ENCODE measurements around the gene PCGF1. TPM values are rescaled to one million over a fixed set of nuclear protein-coding genes. Genes with fewer than 3 reads are reported as not detected.

PCGF1 gene
- total and polyA plus RNA-seq, 9 of the 15 experiments (the other 6 are each of a cell fraction or from before 2014, with no cell fraction given) = 20.3 to 45.7 (median 29.3) TPM

- TF ChIP-seq RNF219 (CRISPR knock-in tag; IDR thresholded peaks at IDR 0.05) = peak; percentile 80; the same call in 1 of the 2 replicates
- TF ChIP-seq FOXJ3 (CRISPR knock-in tag; IDR thresholded peaks at IDR 0.05) = no peak
- TF ChIP-seq EP300 (IDR thresholded peaks at IDR 0.05; ENCODE audit: low read length) = peak; percentile 33; the same call in 1 of the 2 replicates
- no peak for TF ChIP-seq FOXO4 (CRISPR knock-in tag; IDR thresholded peaks at IDR 0.05)
- TF ChIP-seq GTF2F1 (IDR thresholded peaks at IDR 0.05; ENCODE audit: low read depth, low read length) = no peak
- TF ChIP-seq CLOCK (CRISPR knock-in tag; IDR thresholded peaks at IDR 0.05; ENCODE audit: borderline replicate concordance) = no peak
- 0 out of 2 replicates have a peak, but pooled peaks have one; percentile 4 for TF ChIP-seq ZNF384 (IDR thresholded peaks at IDR 0.05; ENCODE audit: low read depth, low read length)
- TF ChIP-seq ESRRB (CRISPR knock-in tag; IDR thresholded peaks at IDR 0.05; ENCODE audit: borderline replicate concordance) = peak; percentile 67; the same call in 1 of the 2 replicates
- TF ChIP-seq MTF1 (CRISPR knock-in tag; IDR thresholded peaks at IDR 0.05; ENCODE audit: borderline replicate concordance) = no peak
- no peak for TF ChIP-seq RERE (CRISPR knock-in tag; IDR thresholded peaks at IDR 0.05; ENCODE audit: borderline replicate concordance)
- TF ChIP-seq ZNF431 (CRISPR knock-in tag; IDR thresholded peaks at IDR 0.05) = no peak
- TF ChIP-seq MEIS2 (IDR thresholded peaks at IDR 0.05; ENCODE audit: partially characterized antibody) = peak; percentile 72
- TF ChIP-seq ARID2 (IDR thresholded peaks at IDR 0.05) = no peak
- TF ChIP-seq RFX1 (IDR thresholded peaks at IDR 0.05) = peak; percentile 72
- no peak for TF ChIP-seq ZNF224 (CRISPR knock-in tag; IDR thresholded peaks at IDR 0.05)
These were observed 35.2 kb downstream of the PCGF1 start, which contains the start of gene MRPL53 (continued) for GRCh38 chr2:74472086-74472944.

Measured in K562 (cell line).